ENCODE data around the gene ODAD4.

The ODAD4 gene

DNA sequence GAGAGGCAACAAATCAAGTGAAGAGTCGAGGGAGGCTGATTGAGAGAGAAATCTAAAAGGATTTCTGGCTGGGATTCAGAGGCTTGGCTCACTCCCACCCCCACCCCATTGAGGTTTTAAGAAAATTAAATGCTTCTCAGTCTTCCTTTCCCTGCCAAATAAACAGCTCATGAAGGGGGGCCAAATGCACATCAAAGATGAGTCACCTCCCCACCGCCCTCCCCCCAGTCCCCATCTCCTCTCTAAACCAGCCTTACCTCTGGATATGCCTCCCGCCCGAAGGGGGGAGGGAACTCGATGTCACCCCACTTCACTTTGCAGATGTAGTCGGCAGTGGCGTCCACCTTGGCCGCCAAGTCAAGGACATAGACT is 23.2 kb upstream of the ODAD4 start:
- TF ChIP-seq, protein P1, sequence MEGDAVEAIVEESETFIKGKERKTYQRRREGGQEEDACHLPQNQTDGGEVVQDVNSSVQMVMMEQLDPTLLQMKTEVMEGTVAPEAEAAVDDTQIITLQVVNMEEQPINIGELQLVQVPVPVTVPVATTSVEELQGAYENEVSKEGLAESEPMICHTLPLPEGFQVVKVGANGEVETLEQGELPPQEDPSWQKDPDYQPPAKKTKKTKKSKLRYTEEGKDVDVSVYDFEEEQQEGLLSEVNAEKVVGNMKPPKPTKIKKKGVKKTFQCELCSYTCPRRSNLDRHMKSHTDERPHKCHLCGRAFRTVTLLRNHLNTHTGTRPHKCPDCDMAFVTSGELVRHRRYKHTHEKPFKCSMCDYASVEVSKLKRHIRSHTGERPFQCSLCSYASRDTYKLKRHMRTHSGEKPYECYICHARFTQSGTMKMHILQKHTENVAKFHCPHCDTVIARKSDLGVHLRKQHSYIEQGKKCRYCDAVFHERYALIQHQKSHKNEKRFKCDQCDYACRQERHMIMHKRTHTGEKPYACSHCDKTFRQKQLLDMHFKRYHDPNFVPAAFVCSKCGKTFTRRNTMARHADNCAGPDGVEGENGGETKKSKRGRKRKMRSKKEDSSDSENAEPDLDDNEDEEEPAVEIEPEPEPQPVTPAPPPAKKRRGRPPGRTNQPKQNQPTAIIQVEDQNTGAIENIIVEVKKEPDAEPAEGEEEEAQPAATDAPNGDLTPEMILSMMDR (IDR thresholded peaks at IDR 0.05), result no peak

DNA sequence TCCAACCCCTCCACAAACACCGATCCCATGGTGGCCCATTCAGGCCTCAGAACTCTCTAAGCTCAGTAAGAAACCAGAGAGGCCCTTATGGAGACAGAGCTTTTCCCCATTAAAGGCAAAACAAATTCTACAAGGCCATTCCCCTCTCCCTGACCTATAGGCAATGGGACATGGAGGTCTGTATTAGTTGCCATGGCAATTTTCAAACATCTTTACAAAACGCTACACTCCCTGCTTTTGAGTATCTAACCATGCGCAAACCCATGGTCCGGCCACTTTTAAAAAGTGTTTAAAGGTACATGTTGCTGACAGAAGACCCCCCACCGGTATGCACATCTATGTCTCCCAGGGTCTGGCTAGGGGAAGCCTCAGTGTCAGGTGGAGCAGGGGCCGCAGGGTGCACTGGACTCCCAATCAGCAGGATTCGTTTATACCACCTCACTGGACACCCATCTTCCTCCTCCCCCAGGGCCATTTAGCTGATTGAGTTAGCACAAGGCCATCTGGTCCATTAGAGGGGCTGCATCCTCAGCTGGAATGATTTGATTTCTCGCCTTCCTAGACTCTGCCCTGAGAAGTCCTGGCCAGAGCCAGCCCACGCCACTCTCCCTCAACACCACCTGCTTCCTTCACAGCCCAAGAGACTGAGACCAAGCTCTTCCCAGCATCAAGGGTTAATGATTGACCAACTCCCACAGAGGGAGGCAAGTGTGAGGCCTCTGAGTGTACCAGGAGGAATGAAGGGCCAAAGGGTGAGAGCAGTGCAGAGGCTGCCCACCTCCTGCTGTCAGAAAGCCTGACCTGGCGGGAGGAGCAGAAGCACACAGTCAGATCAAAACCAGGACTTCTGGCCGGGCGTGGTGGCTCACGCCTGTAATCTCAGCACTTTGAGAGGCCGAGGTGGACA is 22.5 kb upstream of the ODAD4 start:
- TF ChIP-seq, protein P1 (IDR thresholded peaks at IDR 0.05), result no peak

DNA sequence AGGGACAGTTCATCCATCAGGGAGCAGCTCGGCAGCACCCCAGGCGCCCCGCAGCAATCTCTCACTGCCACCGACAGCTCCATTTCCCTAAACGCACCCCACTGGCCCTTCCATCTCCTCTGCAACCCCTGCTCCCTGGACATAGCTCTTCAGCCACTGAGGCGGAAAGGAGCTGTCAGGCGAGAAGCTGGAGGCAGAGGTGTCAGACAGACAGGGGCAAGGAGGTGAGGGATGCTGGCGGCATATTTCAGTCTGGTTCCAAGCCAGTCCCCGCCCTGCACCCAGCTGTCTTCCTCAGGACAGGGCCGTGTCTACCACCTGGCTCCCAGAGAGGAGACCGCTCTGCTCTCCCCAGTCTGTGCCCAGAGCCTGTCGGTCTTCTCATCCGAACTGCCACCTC is 21.3 kb upstream of the ODAD4 start:
- TF ChIP-seq, protein P1 (IDR thresholded peaks at IDR 0.05), result no peak

DNA sequence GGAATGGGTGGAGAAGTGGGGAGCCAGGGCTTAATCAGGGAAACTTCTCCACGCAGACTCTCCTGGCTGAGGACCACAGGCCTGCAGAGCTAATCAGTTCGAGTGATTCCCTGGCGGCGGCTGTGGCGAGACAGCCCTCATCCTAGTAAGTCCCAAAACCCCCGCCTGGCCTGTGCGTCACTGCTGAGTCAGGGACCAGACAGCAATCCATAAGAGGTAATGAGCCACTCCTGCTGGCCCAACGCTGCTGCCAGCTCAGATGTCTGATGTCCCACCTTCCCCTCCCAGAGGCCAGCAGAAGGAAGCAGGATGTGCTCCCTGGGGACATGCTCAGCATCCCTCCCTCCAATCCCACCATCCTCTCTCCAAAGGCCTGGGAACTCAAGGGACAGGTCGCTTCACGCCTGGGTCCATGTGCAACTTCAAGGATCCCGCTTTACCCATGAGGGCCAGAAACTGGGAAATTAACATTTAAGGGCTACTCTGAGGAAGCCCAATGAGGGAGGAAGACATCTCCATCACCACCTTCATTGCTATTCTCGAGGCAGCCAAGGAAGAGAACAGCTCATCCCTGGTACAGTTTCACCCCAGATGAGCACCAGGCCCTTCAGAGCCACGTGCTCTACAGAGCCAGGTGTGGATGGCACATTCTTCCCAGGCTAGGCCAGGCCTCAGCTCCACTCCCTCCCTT is 19.6 kb upstream of the ODAD4 start:
- TF ChIP-seq, protein P1 (IDR thresholded peaks at IDR 0.05), result no peak

DNA sequence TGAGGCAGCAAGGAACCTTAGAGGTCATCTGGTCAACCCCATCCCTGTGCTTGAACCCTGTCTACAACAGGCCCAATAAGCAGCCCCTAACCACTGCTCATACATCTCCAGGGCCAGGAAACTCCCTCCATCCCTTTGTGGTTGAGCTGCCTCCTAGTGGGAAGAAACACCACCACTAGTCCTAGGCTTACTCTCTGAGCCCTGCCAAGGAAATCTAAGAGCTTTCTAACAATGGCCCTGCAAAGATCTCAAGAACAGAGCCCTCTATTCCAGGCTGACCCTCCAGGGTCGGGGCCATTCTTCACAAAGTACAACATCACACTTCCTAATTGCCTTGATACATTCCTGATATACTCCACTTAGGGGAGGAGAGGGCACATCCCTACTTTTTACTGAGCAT is 17.5 kb upstream of the ODAD4 start:
- TF ChIP-seq, protein P1 (IDR thresholded peaks at IDR 0.05), result no peak

DNA sequence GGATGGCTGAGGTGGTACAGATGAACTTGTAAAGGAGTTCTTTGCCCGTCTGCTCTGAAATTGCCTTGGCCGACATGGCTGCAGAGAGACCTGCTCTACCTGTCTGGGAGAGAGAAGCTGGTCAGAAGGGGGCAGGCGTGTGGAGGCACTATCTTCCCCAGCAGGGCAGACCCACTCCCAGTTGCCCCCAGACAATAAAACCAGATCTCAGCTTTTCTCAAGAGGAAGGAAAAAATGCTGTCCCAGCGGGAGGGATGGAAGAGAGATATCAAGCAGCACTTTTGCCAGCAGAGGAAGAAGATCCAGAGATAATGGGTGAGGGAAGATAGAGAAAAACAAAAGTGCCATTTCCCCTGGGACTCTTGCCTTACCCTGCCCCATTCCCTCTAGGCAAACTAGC is 16.6 kb upstream of the ODAD4 start:
- TF ChIP-seq, protein P1 (IDR thresholded peaks at IDR 0.05), result no peak

DNA sequence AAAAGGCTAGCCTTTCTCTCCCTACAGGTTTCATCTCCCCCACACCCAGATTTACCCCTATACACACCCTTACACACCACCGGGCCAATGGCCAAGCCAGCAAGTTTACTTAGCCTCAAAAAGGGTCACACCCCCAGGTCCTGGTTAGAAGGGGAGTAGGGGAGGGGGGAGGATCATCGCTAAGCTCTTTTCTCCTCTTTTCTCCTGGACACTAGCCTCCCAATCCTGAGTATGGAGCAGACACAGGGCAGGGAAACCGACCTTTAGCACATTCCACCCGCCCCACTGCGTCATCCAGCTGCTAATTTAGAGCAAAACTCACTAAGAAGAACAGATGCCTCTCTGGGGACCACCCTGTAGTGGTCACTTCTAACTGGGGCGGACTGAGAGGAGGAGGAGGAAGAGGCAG is 16.1 kb upstream of the ODAD4 start:
- TF ChIP-seq, protein P1 (IDR thresholded peaks at IDR 0.05), result no peak

Measured in LNCAP (cell line).